RWPE1 (cell line): Measurements from ENCODE around the gene WARS2.
A peak's percentile ranks its signal among the peaks of the same experiment; 100 is the strongest.

ENCODE experiments used
- CTCF ChIA-PET: fragments of 350-600 bp; sonication (Branson Sonifier 250); formaldehyde crosslinking; extraction: SDS; loops from one replicate; lab custom pipeline; 2021; lab: Yijun Ruan, JAX
- POLR2A ChIA-PET: fragments of 400-600 bp; formaldehyde crosslinking; extraction: SDS; loops from one replicate; lab custom pipeline; 2020; ENCODE audit warnings: antibody characterized with exemption; ENCODE audit not compliant: low non-redundant PET; lab: Yijun Ruan, JAX
- DNase-seq: peaks from one replicate; pipeline ENCODE4 v3.0.0; 2012; ENCODE audit warnings: low spot score
- H3K27ac ChIP-seq: fragments of 450-650 bp; 2 replicates; pipeline ENCODE4 v1.5.1; 2017
- TF ChIP-seq, protein P1 (sequence below): fragments of 450-650 bp; conservative IDR thresholded peaks from 2 replicates; pipeline ENCODE4 v1.5.1; 2017; ENCODE audit warnings: low read depth, mild to moderate bottlenecking

The WARS2 gene

DNA sequence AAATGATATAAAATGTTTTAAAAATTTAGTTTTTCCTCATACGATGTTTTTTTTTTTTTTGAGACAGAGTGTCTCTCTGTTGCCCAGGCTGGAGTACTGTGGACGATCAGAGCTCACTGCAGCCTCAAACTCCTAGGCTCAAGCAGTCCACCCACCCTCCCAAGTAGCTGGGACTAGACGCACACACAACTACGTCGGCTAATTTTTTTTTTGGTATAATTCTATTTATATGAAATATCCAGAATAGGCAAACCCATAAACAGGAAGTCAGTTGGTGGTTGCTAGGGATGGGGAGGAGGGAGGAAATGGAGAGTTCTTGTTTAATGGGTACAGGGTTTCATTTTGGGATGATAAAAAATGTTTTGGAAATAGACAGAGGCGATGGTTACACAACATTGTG is 56.5 kb downstream of the WARS2 start:
- TF ChIP-seq, protein P1, sequence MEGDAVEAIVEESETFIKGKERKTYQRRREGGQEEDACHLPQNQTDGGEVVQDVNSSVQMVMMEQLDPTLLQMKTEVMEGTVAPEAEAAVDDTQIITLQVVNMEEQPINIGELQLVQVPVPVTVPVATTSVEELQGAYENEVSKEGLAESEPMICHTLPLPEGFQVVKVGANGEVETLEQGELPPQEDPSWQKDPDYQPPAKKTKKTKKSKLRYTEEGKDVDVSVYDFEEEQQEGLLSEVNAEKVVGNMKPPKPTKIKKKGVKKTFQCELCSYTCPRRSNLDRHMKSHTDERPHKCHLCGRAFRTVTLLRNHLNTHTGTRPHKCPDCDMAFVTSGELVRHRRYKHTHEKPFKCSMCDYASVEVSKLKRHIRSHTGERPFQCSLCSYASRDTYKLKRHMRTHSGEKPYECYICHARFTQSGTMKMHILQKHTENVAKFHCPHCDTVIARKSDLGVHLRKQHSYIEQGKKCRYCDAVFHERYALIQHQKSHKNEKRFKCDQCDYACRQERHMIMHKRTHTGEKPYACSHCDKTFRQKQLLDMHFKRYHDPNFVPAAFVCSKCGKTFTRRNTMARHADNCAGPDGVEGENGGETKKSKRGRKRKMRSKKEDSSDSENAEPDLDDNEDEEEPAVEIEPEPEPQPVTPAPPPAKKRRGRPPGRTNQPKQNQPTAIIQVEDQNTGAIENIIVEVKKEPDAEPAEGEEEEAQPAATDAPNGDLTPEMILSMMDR, result no peak
- ChIA-PET CTCF (interaction anchor here (0.6 to 1.3 kb wide), 2 partner anchors 9 to 10 kb away, joined by 3 to 8 read pairs; no protein-coding TSS in a partner anchor), POLR2A (no interaction called here)
- DNase-seq, result no peak
- no peak overlapping the region for H3K27ac ChIP-seq

DNA sequence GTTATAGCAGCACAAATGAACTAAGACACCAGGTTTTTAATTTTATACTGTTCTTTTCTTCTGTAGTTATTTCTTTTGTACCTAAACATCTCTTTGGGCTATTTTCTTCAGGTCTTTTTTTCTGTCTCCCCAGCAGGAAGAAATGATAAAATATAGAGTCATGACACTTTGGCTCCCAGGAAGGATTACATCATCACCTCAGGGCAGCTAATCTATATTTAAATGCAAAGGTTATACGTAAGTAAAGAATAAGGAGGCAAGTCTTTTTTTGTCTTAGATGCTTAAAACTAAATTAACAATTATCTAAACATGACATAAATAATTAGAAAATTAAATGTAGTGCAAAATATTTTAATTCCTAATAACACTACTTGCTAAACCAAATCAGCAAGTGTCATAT is 57.0 kb downstream of the WARS2 start:
- H3K27ac ChIP-seq, result no peak overlapping the region
- CTCF ChIA-PET, result interaction anchor here (0.6 kb wide), 1 partner anchor 9 kb away, joined by 8 read pairs; no protein-coding TSS in a partner anchor
- TF ChIP-seq, protein P1, result no peak
- no peak for DNase-seq
- POLR2A ChIA-PET, result no interaction called here

DNA sequence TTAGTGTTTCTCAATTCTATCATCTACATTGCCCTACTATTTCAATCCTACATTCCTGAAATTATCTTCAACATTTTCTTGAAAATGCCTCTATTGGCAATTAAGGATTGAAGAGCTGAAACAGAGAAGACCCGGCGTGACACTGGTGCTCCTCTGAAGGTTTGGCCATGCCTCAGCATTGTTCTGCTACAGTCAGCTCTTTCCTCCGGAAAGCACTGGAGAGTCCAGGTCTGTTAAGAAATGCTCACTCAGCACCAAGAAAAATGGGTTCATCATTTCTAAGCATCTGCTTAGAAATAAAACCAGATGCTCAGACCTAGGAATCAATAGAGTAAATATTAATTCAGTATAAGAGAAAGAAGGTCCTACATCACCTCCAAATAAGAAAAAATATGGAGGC is 58.8 kb downstream of the WARS2 start:
- TF ChIP-seq, protein P1, result no peak
- no peak overlapping the region for H3K27ac ChIP-seq
- CTCF ChIA-PET, result interaction anchor here (1.1 kb wide), 1 partner anchor 73 kb away, joined by 3 read pairs; no protein-coding TSS in a partner anchor

DNA sequence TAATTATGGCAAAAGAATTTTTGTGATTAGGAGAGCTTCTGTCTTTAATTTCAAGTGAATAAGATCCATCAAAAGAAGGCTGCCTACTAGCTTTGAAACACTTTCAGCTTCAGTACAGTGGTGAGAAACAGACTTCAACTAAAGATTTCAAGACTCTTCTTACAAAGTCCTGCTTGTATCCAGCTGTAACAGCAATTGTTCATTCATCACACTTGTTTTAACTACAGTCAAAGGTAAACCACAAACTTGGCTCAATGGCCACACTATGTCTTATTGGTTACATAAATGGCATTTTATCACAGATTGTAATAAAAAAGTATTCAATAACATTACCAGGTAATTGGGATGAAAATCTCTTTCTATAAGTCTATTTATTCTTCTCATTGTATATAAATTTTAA is 59.2 kb downstream of the WARS2 start:
- POLR2A ChIA-PET, result no interaction called here
- H3K27ac ChIP-seq, result no peak overlapping the region

More for the DNA sequence above, 58.8 kb downstream of the WARS2 start:
- POLR2A ChIA-PET, result no interaction called here
- no peak for DNase-seq

DNA sequence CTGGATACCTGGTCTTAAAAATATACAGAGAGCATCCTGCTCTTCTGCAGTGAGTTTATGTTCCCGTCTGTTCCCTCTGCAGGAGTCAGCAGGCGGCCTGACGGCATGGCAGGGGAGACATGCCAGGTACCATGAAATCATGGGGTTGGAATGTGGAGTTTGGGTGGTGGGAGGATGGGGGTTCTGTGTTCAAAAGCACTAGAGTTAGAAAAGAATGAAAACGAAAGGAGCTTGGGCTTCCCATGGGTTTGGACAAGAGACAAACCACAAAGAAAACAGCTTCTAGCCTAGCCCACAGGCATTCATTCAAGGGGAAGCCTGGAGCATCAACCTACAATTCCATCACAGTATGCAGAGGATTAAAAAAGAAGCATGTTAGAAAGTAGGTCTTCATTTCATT is 59.9 kb downstream of the WARS2 start:
- H3K27ac ChIP-seq, result peak overlapping the region; percentile 40; the same call in 1 of the 2 replicates
- TF ChIP-seq, protein P1, result no peak
- ChIA-PET CTCF (interaction anchor here (1.1 kb wide), 1 partner anchor 72 kb away, joined by 3 read pairs; no protein-coding TSS in a partner anchor), POLR2A (no interaction called here)
- peak; percentile 40 for DNase-seq

More for the DNA sequence above, 59.2 kb downstream of the WARS2 start:
- TF ChIP-seq, protein P1, result no peak
- CTCF ChIA-PET, result interaction anchor here (1.1 kb wide), 1 partner anchor 73 kb away, joined by 3 read pairs; no protein-coding TSS in a partner anchor
- no peak for DNase-seq

DNA sequence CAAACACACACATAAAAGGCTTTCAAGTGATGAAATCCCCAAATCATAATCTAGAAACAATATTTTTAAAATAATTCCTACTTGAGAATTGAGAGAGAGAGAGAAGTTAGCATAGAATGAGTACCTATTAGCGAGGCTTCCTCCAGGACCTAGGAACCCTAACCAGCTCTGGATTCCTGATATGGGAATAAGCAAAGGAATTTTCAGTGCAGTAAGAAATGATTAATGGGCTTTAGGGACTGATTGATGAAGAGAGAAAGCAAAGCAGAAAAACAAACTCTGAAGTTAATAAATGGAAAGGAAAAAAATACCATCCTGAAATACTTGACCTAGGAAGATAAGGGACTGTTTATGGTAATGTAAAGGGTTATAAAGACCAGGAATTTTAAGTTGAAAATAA is 60.6 kb downstream of the WARS2 start:
- no peak for DNase-seq
- TF ChIP-seq, protein P1, result no peak
- no peak overlapping the region for H3K27ac ChIP-seq
- POLR2A ChIA-PET, result no interaction called here
- CTCF ChIA-PET, result interaction anchor here (0.7 kb wide), 1 partner anchor 53 kb away, joined by 3 read pairs; no protein-coding TSS in a partner anchor
